Gastrocnemius medialis (tissue), 4 donors: ENCODE measurements around the gene E2F3. TPM values are rescaled to one million over a fixed set of nuclear protein-coding genes. Genes with fewer than 3 reads are reported as not detected.
"Not testable (repeated sequence)": the region's sequence is repeated elsewhere in the genome, so short reads cannot be mapped to it uniquely, and the experiment has no call there.

Experiments used
- ATAC-seq, 2 donors: fragments of 150-250 bp; one replicate each; pipeline ENCODE4 v1.9.1; 2016
- DNase-seq, 2 donors: peaks; one replicate each; pipeline ENCODE4 v3.0.0-alpha.2; 2019
- H3K27ac ChIP-seq, 4 donors: fragments of 200-600 bp; sonication (generic); 1 replicate in 1 of 4; 2 replicates in 3 of 4; pipeline ENCODE4 v1.5.1; 2016 to 2018; ENCODE audit warnings: mild to moderate bottlenecking in 2 of 4, moderate library complexity in 1 of 4
- H3K27me3 ChIP-seq, 3 donors: fragments of 200-600 bp; sonication (generic) in 2 of 3; 1 replicate in 1 of 3; 2 replicates in 2 of 3; pipeline versions ENCODE4 v1.5.1 to v1.6.0; 2016 to 2019; ENCODE audit warnings: mild to moderate bottlenecking in 1 of 3, moderate library complexity in 1 of 3
- H3K36me3 ChIP-seq, 2 donors: fragments of 200-600 bp; sonication (generic) in 1 of 2; one replicate each; pipeline ENCODE4 v1.5.1; 2017 to 2018
- H3K4me1 ChIP-seq, 2 donors: fragments of 200-600 bp; sonication (generic) in 1 of 2; one replicate each; pipeline ENCODE4 v1.5.1; 2016 to 2017; ENCODE audit warnings: mild to moderate bottlenecking in 2 of 2
- H3K4me3 ChIP-seq, 4 donors: fragments of 200-600 bp; sonication (generic) in 3 of 4; 1 replicate in 1 of 4; 2 replicates in 3 of 4; pipeline ENCODE4 v1.5.1; 2016 to 2019; ENCODE audit warnings: mild to moderate bottlenecking in 2 of 4
- H3K9me3 ChIP-seq, 3 donors: fragments of 200-600 bp; sonication (generic) in 2 of 3; 1 replicate in 1 of 3; 2 replicates in 2 of 3; pipeline ENCODE4 v1.5.1; 2016 to 2019
- CTCF ChIP-seq, 5 experiments: fragments of 450-650 bp in 3 of 5; fragments of 200-600 bp in 2 of 5; sonication (generic) in 2 of 5; IDR thresholded peaks in 4 of 5; conservative IDR thresholded peaks in 1 of 5; 1 replicate in 4 of 5; 2 replicates in 1 of 5; pipeline ENCODE4 v1.5.1; 2016 to 2019; ENCODE audit warnings: antibody characterized with exemption in 5 of 5, mild to moderate bottlenecking in 3 of 5, moderate library complexity in 3 of 5
- POLR2A ChIP-seq, 2 donors: fragments of 450-650 bp; IDR thresholded peaks; one replicate each; pipeline ENCODE4 v1.6.1; 2017; ENCODE audit warnings: antibody characterized with exemption in 2 of 2, mild to moderate bottlenecking in 2 of 2, moderate library complexity in 2 of 2
- in situ Hi-C, 4 donors: fragments of 200-750 bp; cut with MboI; loops; one replicate each; pipeline versions ENCODE4 v1.15.0 to v1.8.0; 2017; ENCODE audit warnings: low sequenced_read_pairs in 4 of 4
- intact Hi-C: fragments of 100-400 bp; cut with DNase I; formaldehyde crosslinking; loops from one replicate; pipeline ENCODE4 v1.15.1; 2023; ENCODE audit warnings: low total_unique reads
- total RNA-seq, 4 donors: library from RNA; depleted of rRNA; stranded (reverse); fragments of >200 nt; gene quantifications; one replicate each; pipeline versions ENCODE4 v1.1.0 to v1.2.3, GENCODE V29; 2016

The E2F3 gene
- total RNA-seq, 4 donors from 2014 or later: 5.4 to 13.6 (median 10.7) TPM

GRCh38 chr6:20459682-20460081, 58.0 kb downstream of the E2F3 start:
- intact Hi-C loops: no loop called here
- no peaks in the 10 kb centered on the region for H3K27me3 ChIP-seq
- H3K36me3 ChIP-seq: no peaks in the 10 kb centered on the region
- no peak for ATAC-seq
- in situ Hi-C loops: no loop called here
- no peak for DNase-seq
- no peak overlapping the region for H3K27ac ChIP-seq
- peaks cover 0 to 6% of the 10 kb centered on the region in 2 donors for H3K4me1 ChIP-seq
- no peak overlapping the region for H3K4me3 ChIP-seq
- TF ChIP-seq POLR2A (IDR thresholded peaks at IDR 0.05) (no peak), CTCF (IDR thresholded peaks at IDR 0.05 in 4 of 5, conservative IDR thresholded peaks at IDR 0.05 in 1 of 5) (no peak)
- no peaks in the 10 kb centered on the region for H3K9me3 ChIP-seq

DNA sequence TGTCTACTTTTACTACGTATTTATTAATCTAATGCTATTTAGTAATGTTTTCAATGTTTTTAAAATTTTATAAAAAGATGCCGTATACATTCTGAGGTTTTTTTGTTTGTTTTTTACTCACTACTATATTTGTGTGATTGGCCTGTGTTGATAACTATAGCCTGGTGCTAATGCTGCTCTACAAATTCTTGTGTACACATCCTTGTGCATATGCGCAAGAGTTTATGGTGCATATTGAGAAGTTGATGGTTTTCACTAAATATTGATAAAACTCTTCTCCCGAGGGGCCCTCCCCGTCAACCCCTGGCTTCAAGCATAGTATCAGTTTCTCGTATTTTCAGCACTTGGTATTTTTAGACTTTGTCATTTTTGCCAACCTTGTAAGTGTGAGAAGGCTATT, 59.9 kb downstream of the E2F3 start:
- in situ Hi-C loops: no loop called here
- Histone ChIP-seq H3K4me1 (no peaks in the 10 kb centered on the region), H3K4me3 (no peak overlapping the region), H3K9me3 (no peaks in the 10 kb centered on the region), H3K27me3 (no peaks in the 10 kb centered on the region), H3K36me3 (no peaks in the 10 kb centered on the region), H3K27ac (no peak overlapping the region)
- no peak for TF ChIP-seq CTCF (IDR thresholded peaks at IDR 0.05 in 4 of 5, conservative IDR thresholded peaks at IDR 0.05 in 1 of 5)
- no peak for TF ChIP-seq POLR2A (IDR thresholded peaks at IDR 0.05)
- DNase-seq (no peak), ATAC-seq (no peak)
- intact Hi-C loops: no loop called here

DNA sequence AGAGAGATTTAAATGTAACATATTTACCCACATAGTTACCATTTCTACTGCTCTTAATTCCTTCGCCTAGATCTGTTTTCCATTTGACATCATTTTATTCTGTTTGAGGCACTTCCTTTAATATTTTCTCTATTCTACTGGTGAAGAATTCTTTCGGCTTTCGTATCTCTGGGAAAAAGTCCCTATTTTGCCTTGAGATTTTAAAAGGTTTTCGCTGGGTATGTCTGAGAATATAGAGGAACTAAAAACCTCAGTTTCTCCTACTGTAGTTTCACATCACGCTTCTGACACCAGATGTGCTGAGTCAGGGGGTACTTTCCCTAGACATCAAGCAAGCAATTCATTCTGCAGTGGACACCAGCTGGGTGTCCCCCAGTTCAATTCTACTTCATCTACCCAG, 61.7 kb downstream of the E2F3 start:
- intact Hi-C loops: no loop called here
- Histone ChIP-seq H3K4me3 (no peak overlapping the region), H3K27me3 (no peaks in the 10 kb centered on the region), H3K36me3 (no peaks in the 10 kb centered on the region), H3K4me1 (no peaks in the 10 kb centered on the region), H3K27ac (no peak overlapping the region), H3K9me3 (no peaks in the 10 kb centered on the region)
- in situ Hi-C loops: no loop called here
- TF ChIP-seq POLR2A (IDR thresholded peaks at IDR 0.05) (no peak), CTCF (IDR thresholded peaks at IDR 0.05 in 4 of 5, conservative IDR thresholded peaks at IDR 0.05 in 1 of 5) (no peak)
- ATAC-seq: no peak
- DNase-seq: no peak

DNA sequence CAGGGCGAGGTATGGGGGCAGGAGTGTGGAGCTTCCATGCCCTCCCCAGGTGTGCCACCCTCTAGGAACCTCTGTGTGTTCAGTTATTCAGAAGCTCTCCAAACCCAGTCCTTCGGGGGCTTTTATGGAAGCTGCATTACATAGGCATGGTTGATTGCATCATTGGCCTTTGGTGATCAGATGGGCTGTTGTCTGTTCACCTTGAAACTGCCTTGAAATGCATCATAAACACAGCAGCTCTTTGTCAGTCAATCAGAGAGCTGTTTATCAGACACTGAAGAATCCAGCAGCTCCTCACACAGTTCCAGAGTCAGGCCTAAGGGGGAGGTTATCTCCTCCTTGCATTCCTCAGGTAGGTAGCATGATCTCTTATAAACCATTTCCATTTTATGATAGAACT, 62.4 kb downstream of the E2F3 start:
- intact Hi-C loops: no loop called here
- no peaks in the 10 kb centered on the region for H3K4me1 ChIP-seq
- H3K27ac ChIP-seq: no peak overlapping the region
- no peak overlapping the region for H3K4me3 ChIP-seq
- DNase-seq: no peak
- H3K27me3 ChIP-seq: no peaks in the 10 kb centered on the region
- no peaks in the 10 kb centered on the region for H3K9me3 ChIP-seq
- TF ChIP-seq CTCF (IDR thresholded peaks at IDR 0.05 in 4 of 5, conservative IDR thresholded peaks at IDR 0.05 in 1 of 5) (no peak), POLR2A (IDR thresholded peaks at IDR 0.05) (no peak)
- in situ Hi-C loops: no loop called here
- no peak for ATAC-seq
- H3K36me3 ChIP-seq: no peaks in the 10 kb centered on the region

DNA sequence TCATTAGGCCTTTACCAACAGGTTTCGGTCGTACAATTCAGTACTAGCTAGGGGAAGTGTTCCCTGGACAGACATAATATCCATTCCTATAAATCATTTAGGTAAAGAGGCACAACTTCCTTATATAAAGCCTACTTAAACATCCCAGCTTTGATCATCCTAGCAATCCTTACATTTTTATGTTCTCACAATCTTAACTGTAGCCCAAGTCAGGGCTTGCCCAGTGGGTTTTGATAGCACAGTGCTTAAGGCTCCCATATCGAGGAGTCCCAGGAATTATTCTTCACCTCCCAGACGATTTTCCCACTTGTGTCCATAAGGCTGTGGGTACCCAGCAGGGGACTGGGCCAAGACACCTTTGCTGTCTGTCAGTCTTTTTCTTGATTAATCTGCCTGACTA, 63.2 kb downstream of the E2F3 start:
- intact Hi-C loops (no loop called here), in situ Hi-C loops (no loop called here)
- TF ChIP-seq CTCF (IDR thresholded peaks at IDR 0.05 in 4 of 5, conservative IDR thresholded peaks at IDR 0.05 in 1 of 5) (no peak), POLR2A (IDR thresholded peaks at IDR 0.05) (no peak)
- ATAC-seq (no peak), DNase-seq (no peak)
- H3K9me3 ChIP-seq: no peaks in the 10 kb centered on the region
- H3K4me3 ChIP-seq: no peak overlapping the region
- no peaks in the 10 kb centered on the region for H3K27me3 ChIP-seq
- H3K4me1 ChIP-seq: no peaks in the 10 kb centered on the region
- no peaks in the 10 kb centered on the region for H3K36me3 ChIP-seq
- H3K27ac ChIP-seq: no peak overlapping the region

DNA sequence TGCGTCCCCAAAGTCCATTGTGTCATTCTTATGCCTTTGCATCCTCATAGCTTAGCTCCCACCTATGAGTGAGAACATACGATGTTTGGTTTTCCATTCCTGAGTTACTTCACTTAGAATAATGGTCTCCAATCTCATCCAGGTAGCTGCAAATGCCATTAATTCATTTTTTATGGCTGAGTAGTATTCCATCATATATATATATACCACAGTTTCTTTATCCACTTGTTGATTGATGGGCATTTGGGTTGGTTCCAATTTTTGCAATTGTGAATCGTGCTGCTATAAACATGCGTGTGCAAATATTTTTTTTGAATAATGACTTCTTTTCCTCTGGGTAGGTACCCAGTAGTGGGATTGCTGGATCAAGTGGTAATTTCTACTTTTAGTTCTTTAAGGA, 63.9 kb downstream of the E2F3 start:
- ATAC-seq, H3K36me3 ChIP-seq, DNase-seq, H3K4me1 ChIP-seq, intact Hi-C loops, H3K9me3 ChIP-seq, H3K4me3 ChIP-seq, H3K27ac ChIP-seq, H3K27me3 ChIP-seq, in situ Hi-C loops: not testable (repeated sequence)
